A549 (cell line): ENCODE data around the gene ABCC9. TPM values are rescaled to one million over a fixed set of nuclear protein-coding genes. Genes with fewer than 3 reads are reported as not detected.

Experiments used
- ATAC-seq, 2 experiments: fragments of 200-7000 bp in 1 of 2; fragments of >200 bp in 1 of 2; cut with Nextera tagmentation in 1 of 2; cut with Tn5 transposase in 1 of 2; 3 replicates each; pipeline versions ENCODE4 v1.8.0 to v1.9.1; 2018 to 2020; ENCODE audit warnings: mild to moderate bottlenecking in 1 of 2, moderate library complexity in 1 of 2
- CTCF ChIA-PET: fragments of 300-600 bp; sonication (Branson Sonifier 250); formaldehyde crosslinking; extraction: SDS; loops from one replicate; lab custom pipeline; 2021; ENCODE audit warnings: antibody characterized with exemption, inconsistent platforms; lab: Yijun Ruan, JAX
- POLR2A ChIA-PET: fragments of 350-600 bp; formaldehyde crosslinking; extraction: SDS; loops from one replicate; lab custom pipeline; 2021; ENCODE audit warnings: antibody characterized with exemption, inconsistent platforms; lab: Yijun Ruan, JAX
- DNase-seq, 2 experiments: peaks; one replicate each; pipeline versions ENCODE4 v3.0.0 to v3.0.0-alpha.2; 2011 to 2016; ENCODE audit warnings: low read depth in 1 of 2, low spot score in 1 of 2
- FAIRE-seq: peaks from 2 replicates; lab custom pipeline; 2011; peaks lifted over from hg19 to GRCh38; lab: Jason Lieb, UNC
- H3K27ac ChIP-seq, 2 experiments: fragments of >200 bp; sonication (Bioruptor Twin); formaldehyde crosslinking; 3 replicates each; pipeline ENCODE4 v1.5.1; 2016 to 2017
- H3K4me1 ChIP-seq: fragments of >200 bp; sonication (Bioruptor Twin); formaldehyde crosslinking; 3 replicates; pipeline ENCODE4 v1.6.1; 2016
- H3K4me2 ChIP-seq: fragments of >200 bp; sonication (Bioruptor Twin); formaldehyde crosslinking; 3 replicates; pipeline ENCODE4 v1.6.1; 2016
- H3K4me3 ChIP-seq: fragments of >200 bp; sonication (Bioruptor Twin); formaldehyde crosslinking; 3 replicates; pipeline ENCODE4 v1.5.1; 2016
- H3K9me3 ChIP-seq: fragments of >200 bp; sonication (Bioruptor Twin); formaldehyde crosslinking; 3 replicates; pipeline ENCODE4 v1.6.1; 2016
- BCL3 ChIP-seq: fragments of >200 bp; sonication (Bioruptor Twin); formaldehyde crosslinking; IDR thresholded peaks from 3 replicates; pipeline ENCODE4 v1.6.1; 2016
- BHLHE40 ChIP-seq: IDR thresholded peaks from 2 replicates; pipeline ENCODE4 v1.6.1; 2012; ENCODE audit warnings: low read depth, low read length, inconsistent platforms
- CTCF ChIP-seq: fragments of >200 bp; sonication (Bioruptor Twin); formaldehyde crosslinking; IDR thresholded peaks from 3 replicates; pipeline ENCODE4 v1.5.1; 2016
- E2F6 ChIP-seq: IDR thresholded peaks from 2 replicates; pipeline ENCODE4 v1.6.1; 2012; ENCODE audit warnings: low read depth, borderline replicate concordance
- ESRRA ChIP-seq: fragments of 150-350 bp; IDR thresholded peaks from 2 replicates; pipeline ENCODE4 v1.6.1; 2014; ENCODE audit warnings: mild to moderate bottlenecking, low read length, borderline replicate concordance
- HEYL ChIP-seq: fragments of 250-450 bp; sonication (Bioruptor Pico); IDR thresholded peaks from 2 replicates; pipeline ENCODE4 v1.8.0; 2021; ENCODE audit warnings: mild to moderate bottlenecking, moderate library complexity
- JUNB ChIP-seq: fragments of >200 bp; sonication (Bioruptor Twin); formaldehyde crosslinking; IDR thresholded peaks from 2 replicates; pipeline ENCODE4 v1.6.1; 2016
- MAFK ChIP-seq: fragments of 450-650 bp; IDR thresholded peaks from 2 replicates; pipeline ENCODE4 v1.6.1; 2014; ENCODE audit not compliant: partially characterized antibody
- MAX ChIP-seq: IDR thresholded peaks from 2 replicates; pipeline ENCODE4 v1.6.1; 2012
- MAZ ChIP-seq: fragments of 150-350 bp; IDR thresholded peaks from 2 replicates; pipeline ENCODE4 v1.6.1; 2014; ENCODE audit warnings: antibody characterized with exemption, low read depth, low read length, borderline replicate concordance
- NFE2L2 ChIP-seq: fragments of 150-350 bp; conservative IDR thresholded peaks from 2 replicates; pipeline ENCODE4 v1.6.1; 2014; ENCODE audit warnings: low read length
- NPAS2 ChIP-seq: fragments of 250-450 bp; sonication (Bioruptor Pico); IDR thresholded peaks from 2 replicates; pipeline ENCODE4 v1.8.0; 2022; ENCODE audit warnings: mild to moderate bottlenecking, moderate library complexity, borderline replicate concordance
- NR3C1 ChIP-seq: fragments of >200 bp; sonication (Bioruptor Twin); formaldehyde crosslinking; IDR thresholded peaks from 3 replicates; pipeline ENCODE4 v1.6.1; 2017
- SMC3 ChIP-seq: fragments of >200 bp; sonication (Bioruptor Twin); formaldehyde crosslinking; IDR thresholded peaks from 3 replicates; pipeline ENCODE4 v1.6.1; 2018; ENCODE audit warnings: inconsistent platforms
- TFCP2L1 ChIP-seq: fragments of 250-450 bp; sonication (Bioruptor Pico); IDR thresholded peaks from 2 replicates; pipeline ENCODE4 v1.5.0; 2021; ENCODE audit warnings: mild to moderate bottlenecking
- TP53 ChIP-seq: fragments of 250-450 bp; sonication (Bioruptor Pico); IDR thresholded peaks from 2 replicates; pipeline ENCODE4 v1.5.0; 2021; ENCODE audit warnings: mild to moderate bottlenecking, moderate library complexity
- ZSCAN20 ChIP-seq: fragments of 250-450 bp; sonication (Bioruptor Pico); IDR thresholded peaks from 2 replicates; pipeline ENCODE4 v1.8.0; 2022; ENCODE audit warnings: mild to moderate bottlenecking, moderate library complexity
- WGBS: methylation state at CpG from one replicate; pipeline ENCODE4 v1.1.6; 2017; ENCODE audit errors: missing lambda C conversion rate; 5-methylcytosine and 5-hydroxymethylcytosine counted together
- polyA plus RNA-seq, 4 experiments: library from polyadenylated mRNA; depleted of rRNA in 3 of 4; stranded (reverse); fragments of >200 nt; fragmentation: RNase III in 1 of 4; extraction: RNeasy Plus Mini Kit Qiagen cat#74134 plus additional on column Dnase treatment in 1 of 4; gene quantifications; 2 replicates in 3 of 4; 3 replicates in 1 of 4; pipeline ENCODE4 v1.2.3, GENCODE V29; 2011 to 2017
- TF ChIP-seq, protein P1 (sequence below): fragments of 250-450 bp; sonication (Bioruptor Pico); IDR thresholded peaks from 2 replicates; pipeline ENCODE4 v1.5.0; 2020; ENCODE audit warnings: low read depth, mild to moderate bottlenecking, moderate library complexity
- TF ChIP-seq, protein P2 (sequence below): fragments of 150-350 bp; IDR thresholded peaks from 2 replicates; pipeline ENCODE4 v1.6.1; 2014; ENCODE audit warnings: low read depth, mild to moderate bottlenecking, low read length
- TF ChIP-seq, protein P3 (sequence below): IDR thresholded peaks from 2 replicates; pipeline ENCODE4 v1.6.1; 2012

Gene ABCC9
- polyA plus RNA-seq, 2 of the 4 experiments (the other 2 are of a cell fraction) = 0.01 TPM; not detected in 1

DNA sequence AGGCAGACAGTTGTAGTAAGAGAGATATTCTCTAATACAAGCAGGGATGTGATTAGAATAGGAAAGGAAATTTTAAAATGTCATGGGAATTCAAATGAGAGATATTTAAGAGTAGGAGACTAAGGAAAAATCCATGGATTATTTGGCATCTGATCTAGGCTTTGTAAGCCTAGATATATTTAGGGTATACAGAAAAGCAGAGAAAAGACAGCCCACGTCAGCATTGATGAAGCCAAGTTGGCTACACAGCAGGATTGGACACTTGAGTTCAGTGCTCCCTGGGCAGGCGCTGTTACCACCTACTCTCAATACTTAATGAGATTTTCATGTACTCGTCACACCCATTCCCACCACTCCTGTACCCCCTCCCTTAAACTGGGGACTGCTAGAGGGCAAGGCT is 165.1 kb downstream of the ABCC9 start:
- Histone ChIP-seq H3K27ac (no peak overlapping the region), H3K4me3 (no peak overlapping the region), H3K4me2 (no peak overlapping the region), H3K4me1 (no peaks in the 10 kb centered on the region), H3K9me3 (no peaks in the 10 kb centered on the region)
- TF ChIP-seq MAZ (no peak), TFCP2L1 (CRISPR knock-in tag) (no peak), E2F6 (no peak), MAX (no peak), CTCF (no peak), ZSCAN20 (no peak), NR3C1 (no peak), ESRRA (no peak), SMC3 (no peak), MAFK (no peak), BHLHE40 (no peak)
- TF ChIP-seq, protein P1, sequence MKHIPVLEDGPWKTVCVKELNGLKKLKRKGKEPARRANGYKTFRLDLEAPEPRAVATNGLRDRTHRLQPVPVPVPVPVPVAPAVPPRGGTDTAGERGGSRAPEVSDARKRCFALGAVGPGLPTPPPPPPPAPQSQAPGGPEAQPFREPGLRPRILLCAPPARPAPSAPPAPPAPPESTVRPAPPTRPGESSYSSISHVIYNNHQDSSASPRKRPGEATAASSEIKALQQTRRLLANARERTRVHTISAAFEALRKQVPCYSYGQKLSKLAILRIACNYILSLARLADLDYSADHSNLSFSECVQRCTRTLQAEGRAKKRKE (CRISPR knock-in tag) = no peak
- TF ChIP-seq, protein P2, sequence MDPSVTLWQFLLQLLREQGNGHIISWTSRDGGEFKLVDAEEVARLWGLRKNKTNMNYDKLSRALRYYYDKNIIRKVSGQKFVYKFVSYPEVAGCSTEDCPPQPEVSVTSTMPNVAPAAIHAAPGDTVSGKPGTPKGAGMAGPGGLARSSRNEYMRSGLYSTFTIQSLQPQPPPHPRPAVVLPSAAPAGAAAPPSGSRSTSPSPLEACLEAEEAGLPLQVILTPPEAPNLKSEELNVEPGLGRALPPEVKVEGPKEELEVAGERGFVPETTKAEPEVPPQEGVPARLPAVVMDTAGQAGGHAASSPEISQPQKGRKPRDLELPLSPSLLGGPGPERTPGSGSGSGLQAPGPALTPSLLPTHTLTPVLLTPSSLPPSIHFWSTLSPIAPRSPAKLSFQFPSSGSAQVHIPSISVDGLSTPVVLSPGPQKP = no peak
- FAIRE-seq (no peak), ATAC-seq (no peak), DNase-seq (no peak)
- ChIA-PET POLR2A (no interaction called here), CTCF (no interaction called here)
- WGBS = 85% methylated on average over 3 of the region's 3 CpGs

DNA sequence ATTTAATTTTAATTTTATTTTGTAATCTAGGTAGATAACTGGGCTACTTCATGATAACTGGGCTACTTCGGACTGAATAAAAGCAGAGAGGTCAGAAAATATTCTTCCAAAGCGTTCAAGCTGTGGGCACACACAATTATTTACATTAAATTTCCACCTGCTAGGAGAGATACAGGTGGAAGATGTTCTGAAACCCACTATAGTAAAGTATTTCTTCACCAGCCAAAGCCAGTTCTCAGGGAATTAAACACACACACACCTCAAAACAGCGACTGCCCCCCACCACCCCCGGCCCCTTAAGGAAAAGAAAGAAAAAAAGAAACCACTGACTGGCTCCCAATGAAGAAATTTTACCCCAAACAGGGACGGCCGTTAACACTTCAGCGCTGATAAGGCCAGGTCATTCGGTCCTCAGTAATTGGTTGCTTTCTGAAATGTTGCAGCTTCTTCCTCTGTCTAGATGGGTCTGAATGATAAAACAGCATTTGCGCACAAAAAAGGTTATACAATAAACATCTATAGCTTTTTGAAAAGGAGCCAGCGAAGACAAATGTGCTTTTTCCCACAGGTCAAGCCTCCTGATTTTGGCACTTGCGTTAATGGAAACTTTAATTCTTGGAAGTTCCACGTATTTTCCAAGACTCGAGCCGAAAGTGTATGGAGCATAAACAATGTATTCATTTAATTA is 165.9 kb downstream of the ABCC9 start:
- TF ChIP-seq, protein P3, sequence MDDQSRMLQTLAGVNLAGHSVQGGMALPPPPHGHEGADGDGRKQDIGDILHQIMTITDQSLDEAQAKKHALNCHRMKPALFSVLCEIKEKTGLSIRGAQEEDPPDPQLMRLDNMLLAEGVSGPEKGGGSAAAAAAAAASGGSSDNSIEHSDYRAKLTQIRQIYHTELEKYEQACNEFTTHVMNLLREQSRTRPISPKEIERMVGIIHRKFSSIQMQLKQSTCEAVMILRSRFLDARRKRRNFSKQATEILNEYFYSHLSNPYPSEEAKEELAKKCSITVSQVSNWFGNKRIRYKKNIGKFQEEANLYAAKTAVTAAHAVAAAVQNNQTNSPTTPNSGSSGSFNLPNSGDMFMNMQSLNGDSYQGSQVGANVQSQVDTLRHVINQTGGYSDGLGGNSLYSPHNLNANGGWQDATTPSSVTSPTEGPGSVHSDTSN = no peak
- TF ChIP-seq TP53 (no peak), NFE2L2 (no peak), HEYL (CRISPR knock-in tag) (no peak), BCL3 (no peak), JUNB (no peak), ZSCAN20 (no peak), NPAS2 (no peak)
- TF ChIP-seq, protein P2 = no peak
- no peaks in the 10 kb centered on the region for H3K4me1 ChIP-seq
- ChIA-PET CTCF (interaction anchor here (0.9 kb wide), 1 partner anchor 560 kb away, joined by 5 read pairs; no protein-coding TSS in a partner anchor), POLR2A (no interaction called here)
- H3K9me3 ChIP-seq = no peaks in the 10 kb centered on the region
- FAIRE-seq = no peak
- WGBS = 75% methylated on average over 14 of the region's 14 CpGs
- peak overlapping the region; percentile 90 for H3K4me2 ChIP-seq
- H3K4me3 ChIP-seq = peak overlapping the region; percentile 62
- ATAC-seq = no peak
- peak overlapping the region in 1 of 2 experiments; percentile 75; a peak in 2 of 6 replicates for H3K27ac ChIP-seq
- DNase-seq = no peak
